HG02798 (cell line): Measurements from ENCODE around the gene CTNNA3.

Source experiments
- ATAC-seq: cut with Tn5 transposase; IDR thresholded peaks from one replicate; pipeline ENCODE4 v1.9.1; 2021; ENCODE audit warnings: mild to moderate bottlenecking; ENCODE audit not compliant: unreplicated experiment, poor library complexity

The CTNNA3 gene

GRCh38 chr10:67173787-67174186, 522.2 kb downstream of the CTNNA3 start:
- ATAC-seq = no peak

- ATAC-seq = no peak
Observed at GRCh38 chr10:67171970-67172369, 524.0 kb downstream of the CTNNA3 start.

DNA sequence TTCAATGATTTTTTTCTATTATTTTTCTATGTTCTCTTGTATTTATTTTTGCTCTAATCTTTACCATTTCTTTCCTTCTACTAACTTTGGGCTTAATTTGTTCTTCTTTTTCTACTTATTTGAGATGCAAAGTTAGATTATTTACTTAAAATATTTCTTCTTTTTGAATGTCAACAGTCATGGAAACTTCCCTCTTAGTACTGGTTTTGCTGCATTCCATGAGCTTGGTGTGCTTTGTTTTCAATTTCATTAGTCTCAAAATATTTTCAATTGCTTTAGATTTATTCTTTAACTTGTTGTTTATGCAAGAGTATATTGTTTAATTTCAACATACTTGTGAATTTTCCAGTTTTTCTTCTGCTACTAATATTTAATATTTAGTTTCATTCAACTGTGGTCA, 539.8 kb downstream of the CTNNA3 start:
- no peak for ATAC-seq

DNA sequence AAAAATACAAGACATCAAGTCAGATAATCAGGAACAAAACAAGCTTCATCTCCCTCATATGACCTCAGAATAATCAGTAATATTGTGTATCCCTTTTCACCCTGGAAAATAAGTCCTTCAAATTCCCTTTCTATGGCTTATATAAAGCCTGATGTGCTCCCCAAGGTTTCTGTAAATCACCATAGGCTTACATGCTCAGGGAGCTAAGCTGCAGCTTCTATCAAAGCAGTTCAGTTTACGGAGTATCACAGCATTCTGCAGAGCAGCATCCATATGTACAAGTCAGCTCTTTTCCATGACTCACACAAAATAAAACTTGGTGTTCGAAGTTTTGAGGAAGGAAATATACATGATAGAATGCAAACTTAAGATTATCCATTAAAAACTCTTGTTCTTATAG, 544.5 kb downstream of the CTNNA3 start:
- no peak for ATAC-seq

GRCh38 chr10:67144530-67144929, 551.5 kb downstream of the CTNNA3 start:
- ATAC-seq = no peak

DNA sequence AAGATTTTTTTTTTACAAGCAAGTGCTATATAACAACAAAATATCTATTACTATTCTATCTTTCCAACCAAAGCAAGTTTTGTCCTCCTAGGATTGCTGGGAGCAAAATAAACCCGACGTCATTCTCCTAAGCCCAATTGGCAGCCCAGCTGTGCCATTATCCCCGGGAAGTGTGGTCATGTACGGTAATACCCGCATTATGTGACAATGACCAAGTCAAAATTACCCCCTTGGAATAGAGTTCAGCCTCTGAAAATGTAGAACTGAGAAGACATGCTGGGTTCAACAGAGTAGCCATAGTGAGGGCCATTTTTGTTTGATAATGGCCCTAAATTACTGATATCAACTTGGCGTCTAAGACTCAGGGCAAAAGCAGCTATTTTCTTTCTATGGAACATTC, 554.7 kb downstream of the CTNNA3 start:
- no peak for ATAC-seq

DNA sequence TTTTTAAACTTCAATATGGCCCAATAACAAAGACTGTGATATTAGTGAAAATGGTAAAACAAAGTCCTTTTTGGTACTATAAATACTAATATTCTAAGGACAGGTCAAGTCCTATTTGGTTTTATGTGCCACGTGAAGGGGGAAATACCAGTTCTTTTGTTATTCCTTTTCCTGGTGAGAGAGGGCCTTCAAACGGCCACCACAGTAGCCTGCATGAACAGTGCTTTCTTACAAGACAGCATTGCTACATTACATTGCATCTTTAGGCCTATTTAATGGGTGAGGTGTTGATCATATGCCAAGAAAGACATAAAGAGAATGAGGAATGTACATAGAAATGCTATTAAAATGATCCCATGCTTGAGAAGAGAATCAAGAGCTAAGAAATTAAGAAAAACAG, 555.4 kb downstream of the CTNNA3 start:
- no peak for ATAC-seq

- ATAC-seq = no peak
Observed at GRCh38 chr10:67127441-67127840, 568.6 kb downstream of the CTNNA3 start.

DNA sequence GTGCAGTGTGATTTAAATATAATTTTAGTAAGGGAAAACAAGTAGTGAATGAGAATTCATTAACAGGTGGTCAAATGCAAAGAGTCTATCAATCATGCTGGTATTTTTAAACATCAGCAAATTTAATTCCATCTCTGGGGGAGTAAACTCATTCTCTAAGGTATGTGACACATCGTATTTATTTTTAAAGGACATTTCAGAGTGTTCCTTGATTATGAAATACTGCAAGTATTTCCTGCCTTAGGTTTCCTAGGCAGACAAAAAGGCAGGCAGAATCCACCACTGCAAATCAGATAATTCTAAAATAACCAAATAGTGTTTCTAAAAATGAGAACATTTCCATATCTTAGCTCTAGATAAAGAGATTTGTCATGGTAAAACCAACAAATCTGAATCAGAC, 576.3 kb downstream of the CTNNA3 start:
- ATAC-seq = no peak

DNA sequence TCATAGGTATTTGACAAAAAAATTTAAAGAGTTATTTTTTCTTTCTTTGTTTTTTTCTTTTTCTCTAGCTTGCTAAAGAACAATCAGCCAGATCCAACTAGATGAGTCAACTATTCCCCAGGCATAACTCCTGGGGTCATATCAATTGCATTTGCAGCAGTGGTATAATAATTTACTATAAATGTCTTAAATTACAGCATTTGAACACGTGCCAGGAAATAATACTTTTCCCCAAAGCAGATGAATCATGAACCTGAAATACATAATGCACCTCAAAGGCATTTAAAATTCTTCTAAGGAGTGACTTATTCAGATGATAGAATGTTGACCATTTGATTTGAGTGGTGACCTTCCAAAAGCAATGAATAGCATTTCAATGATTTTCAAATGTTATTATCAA, 580.0 kb downstream of the CTNNA3 start:
- no peak for ATAC-seq

- ATAC-seq = no peak
Observed at GRCh38 chr10:67114945-67115344, 581.0 kb downstream of the CTNNA3 start.

- no peak for ATAC-seq
Observed at GRCh38 chr10:67112765-67113164, 583.2 kb downstream of the CTNNA3 start.

- no peak for ATAC-seq
Observed at GRCh38 chr10:67110286-67110685, 585.7 kb downstream of the CTNNA3 start.

- ATAC-seq = no peak
Observed at GRCh38 chr10:67107670-67108069, 588.3 kb downstream of the CTNNA3 start.

DNA sequence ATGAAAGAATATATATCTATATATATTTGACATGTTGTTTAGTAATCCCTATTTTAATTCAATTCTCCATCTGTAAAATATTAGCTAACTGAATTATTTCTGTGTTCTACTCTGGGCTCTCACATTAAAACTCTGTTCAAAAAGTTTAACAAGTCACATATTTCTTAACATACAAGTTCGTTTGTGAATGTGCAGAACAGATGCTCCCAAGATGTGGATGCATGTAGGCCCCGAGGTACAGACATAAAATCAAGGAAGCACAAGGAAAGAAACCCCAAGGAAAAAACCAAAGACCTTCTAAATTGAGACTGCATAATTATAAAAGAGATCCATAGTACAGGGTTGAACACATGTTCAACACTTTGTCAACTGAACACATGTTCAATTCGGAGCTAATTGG, 595.0 kb downstream of the CTNNA3 start:
- no peak for ATAC-seq

- ATAC-seq = no peak
Observed at GRCh38 chr10:67098461-67098860, 597.5 kb downstream of the CTNNA3 start.

GRCh38 chr10:67095531-67095930, 600.5 kb downstream of the CTNNA3 start:
- no peak for ATAC-seq

- ATAC-seq = no peak
Observed at GRCh38 chr10:67088036-67088435, 608.0 kb downstream of the CTNNA3 start.

DNA sequence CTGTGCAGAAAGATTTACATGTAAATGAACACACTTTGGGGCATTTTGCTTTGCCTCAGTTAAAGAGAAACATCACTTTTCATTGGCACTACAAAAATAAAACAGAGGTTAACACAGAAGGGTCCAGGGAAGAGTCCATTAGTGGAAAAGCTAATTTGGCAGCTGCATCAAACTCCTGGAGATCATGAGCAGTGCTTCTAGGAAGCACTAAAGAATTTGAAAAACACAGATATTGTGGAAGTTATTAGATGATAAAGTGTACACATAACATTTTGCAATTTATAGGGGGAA, 608.9 kb downstream of the CTNNA3 start:
- ATAC-seq = no peak

GRCh38 chr10:67086327-67087134, 609.5 kb downstream of the CTNNA3 start:
- ATAC-seq = no peak

DNA sequence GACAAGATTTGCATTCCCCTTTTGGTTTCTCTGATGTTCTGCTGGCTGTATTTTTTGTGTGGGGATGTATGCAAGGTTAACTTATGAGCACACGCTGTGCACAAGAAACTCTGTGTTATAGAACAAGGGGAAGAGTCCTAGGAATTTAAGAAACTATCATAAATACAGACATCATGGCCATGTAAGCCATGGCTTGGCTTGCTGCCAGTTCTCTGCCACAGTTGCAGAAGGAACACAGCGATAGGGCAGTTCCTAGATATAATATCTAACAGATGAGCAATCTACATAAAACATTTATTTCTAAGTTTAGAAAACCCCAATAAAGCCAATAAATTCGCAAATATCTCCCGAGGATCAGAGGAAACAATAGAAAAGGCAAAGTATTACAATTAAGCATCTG, 616.9 kb downstream of the CTNNA3 start:
- no peak for ATAC-seq

- no peak for ATAC-seq
Observed at GRCh38 chr10:67077376-67077775, 618.6 kb downstream of the CTNNA3 start.

- ATAC-seq = no peak
Observed at GRCh38 chr10:67076144-67076543, 619.9 kb downstream of the CTNNA3 start.
